HepG2 (cell line): Measurements from ENCODE around the gene METTL15. TPM values are rescaled to one million over a fixed set of nuclear protein-coding genes. Genes with fewer than 3 reads are reported as not detected.

Source experiments
- AHDC1 ChIP-seq: sonication (generic); formaldehyde crosslinking; IDR thresholded peaks from 2 replicates; pipeline ENCODE4 v1.5.1; 2020; ENCODE audit warnings: mild to moderate bottlenecking, missing genetic modification reagents, borderline replicate concordance
- ATAD3A ChIP-seq: sonication (generic); formaldehyde crosslinking; IDR thresholded peaks from 2 replicates; pipeline ENCODE4 v1.4.0; 2020; ENCODE audit warnings: missing genetic modification reagents
- CSRNP2 ChIP-seq: sonication (generic); formaldehyde crosslinking; conservative IDR thresholded peaks from 2 replicates; pipeline ENCODE4 v1.8.0; 2022; ENCODE audit warnings: low read depth, missing genetic modification reagents
- HOXA9 ChIP-seq: sonication (generic); formaldehyde crosslinking; IDR thresholded peaks from 2 replicates; pipeline ENCODE4 v1.8.1; 2022; ENCODE audit warnings: missing genetic modification reagents, mild to moderate bottlenecking, moderate library complexity, borderline replicate concordance
- KIAA2018 ChIP-seq: sonication (generic); formaldehyde crosslinking; IDR thresholded peaks from 2 replicates; pipeline ENCODE4 v1.5.0; 2020; ENCODE audit warnings: mild to moderate bottlenecking, missing genetic modification reagents, borderline replicate concordance
- NCOA1 ChIP-seq: sonication (generic); formaldehyde crosslinking; IDR thresholded peaks from 2 replicates; pipeline ENCODE4 v1.9.0; 2021; ENCODE audit warnings: missing genetic modification reagents
- PCBP2 ChIP-seq: fragments of 200-400 bp; formaldehyde crosslinking; optimal IDR thresholded peaks from 2 replicates; pipeline ENCODE3; 2018; ENCODE audit warnings: low read length, low read depth; ENCODE audit not compliant: poor library complexity, severe bottlenecking
- POLR2AphosphoS2 ChIP-seq: IDR thresholded peaks from 2 replicates; pipeline ENCODE4 v1.6.1; 2011; ENCODE audit warnings: low read depth, low read length, improper control_type of control experiment
- TEAD3 ChIP-seq: optimal IDR thresholded peaks from 2 replicates; pipeline ENCODE3; 2016; ENCODE audit warnings: borderline replicate concordance
- THAP8 ChIP-seq: sonication (generic); formaldehyde crosslinking; IDR thresholded peaks from 2 replicates; pipeline ENCODE4 v1.5.1; 2020; ENCODE audit warnings: missing genetic modification reagents, mild to moderate bottlenecking, borderline replicate concordance
- ZFP37 ChIP-seq: sonication (generic); formaldehyde crosslinking; IDR thresholded peaks from 2 replicates; pipeline ENCODE4 v1.4.0; 2020; ENCODE audit warnings: missing genetic modification reagents, borderline replicate concordance
- ZNF670 ChIP-seq: sonication (generic); formaldehyde crosslinking; IDR thresholded peaks from 2 replicates; pipeline ENCODE4 v1.8.0; 2022; ENCODE audit warnings: mild to moderate bottlenecking, missing genetic modification reagents, borderline replicate concordance
- polyA plus RNA-seq, 8 experiments: library from polyadenylated mRNA; depleted of rRNA in 3 of 8; stranded (reverse) in 7 of 8; unstranded in 1 of 8; fragments of >200 nt; fragmentation: Illumina TruSeq in 4 of 8; extraction: Trizol in 4 of 8; gene quantifications; 2 replicates each; pipeline versions ENCODE4 v1.2.1 to v1.2.3, GENCODE V29; 2011 to 2016; ENCODE audit warnings: low read depth in 4 of 8, missing spikeins in 1 of 8, mixed read lengths in 1 of 8; ENCODE audit not compliant: insufficient read depth in 1 of 8
- total RNA-seq, 5 experiments: library from RNA; depleted of rRNA; stranded (reverse); fragments of >200 nt; fragmentation: Illumina TruSeq; extraction: Trizol; gene quantifications; 2 replicates each; pipeline ENCODE4 v1.2.3, GENCODE V29; 2016; ENCODE audit warnings: low read depth in 1 of 5

Gene METTL15
- total and polyA plus RNA-seq, 2 of the 13 experiments (the other 11 are each of a cell fraction or from before 2014, with no cell fraction given), result 6.5 to 14.0 TPM

- TF ChIP-seq AHDC1 (CRISPR knock-in tag) (peak; percentile 51; the same call in 1 of the 2 replicates), POLR2AphosphoS2 (no peak), TEAD3 (CRISPR knock-in tag) (peak; percentile 78), CSRNP2 (no peak), ZFP37 (peak; percentile 92), NCOA1 (0 out of 2 replicates have a peak, but pooled peaks have one; percentile 27), THAP8 (CRISPR knock-in tag) (no peak), PCBP2 (no peak), ZNF670 (CRISPR knock-in tag) (peak; percentile 80; the same call in 1 of the 2 replicates), HOXA9 (CRISPR knock-in tag) (no peak), KIAA2018 (CRISPR knock-in tag) (no peak), ATAD3A (CRISPR knock-in tag) (no peak)
Observed at GRCh38 chr11:28110108-28110820, 2.1 kb downstream of the METTL15 start (continued).
